HepG2 (cell line): ENCODE results near the gene LRRN4. TPM values are rescaled to one million over a fixed set of nuclear protein-coding genes. Genes with fewer than 3 reads are reported as not detected.

Experiments
- ATAC-seq: fragments of 200-7000 bp; cut with Tn5 transposase; 3 replicates; pipeline ENCODE4 v1.9.1; 2020; ENCODE audit warnings: mild to moderate bottlenecking, moderate library complexity
- BruUV-seq: library from RNA; stranded (reverse); fragments of 400-500 nt; replicated peaks from 2 replicates; lab custom pipeline; 2021; lab: Mats Ljungman, UMichigan
- CTCF ChIA-PET: fragments of 300-600 bp; formaldehyde crosslinking; extraction: SDS; loops from one replicate; lab custom pipeline; 2021; ENCODE audit warnings: low total read pairs, inconsistent platforms, low intra/inter-chr PET ratio; lab: Yijun Ruan, JAX
- POLR2A ChIA-PET: fragments of 350-600 bp; sonication (Branson Sonifier 250); formaldehyde crosslinking; loops from one replicate; lab custom pipeline; 2020; ENCODE audit warnings: antibody characterized with exemption, inconsistent platforms; lab: Yijun Ruan, JAX
- DNase-seq: peaks from one replicate; pipeline ENCODE4 v3.0.0-alpha.2; 2015; ENCODE audit warnings: low spot score
- FAIRE-seq: peaks from 3 replicates; lab custom pipeline; 2011; peaks lifted over from hg19 to GRCh38; lab: Jason Lieb, UNC
- H2AFZ ChIP-seq: one replicate; pipeline ENCODE4 v1.6.1; 2011; ENCODE audit warnings: low read length, inconsistent platforms
- H3K27ac ChIP-seq: fragments of 300-600 bp; 3 replicates; pipeline ENCODE4 v1.8.0; 2011; ENCODE audit warnings: mixed run types, mild to moderate bottlenecking, mixed read lengths, low read length, inconsistent platforms; ENCODE audit not compliant: insufficient read depth; ENCODE audit errors: extremely low read length
- H3K27me3 ChIP-seq, 2 experiments: fragments of 200-600 bp in 1 of 2; 2 replicates in 1 of 2; 3 replicates in 1 of 2; pipeline versions ENCODE4 v1.6.0 to v1.8.0; 2011; ENCODE audit warnings: low read length in 2 of 2, mild to moderate bottlenecking in 2 of 2, moderate library complexity in 2 of 2, inconsistent platforms in 1 of 2; ENCODE audit not compliant: insufficient read depth in 2 of 2, control insufficient read depth in 1 of 2
- H3K36me3 ChIP-seq, 2 experiments: fragments of 200-600 bp in 1 of 2; replicated peaks in 1 of 2; 2 replicates in 1 of 2; 3 replicates in 1 of 2; pipeline versions ENCODE4 v1.5.1 to v1.8.0; 2011; ENCODE audit warnings: low read length in 2 of 2, inconsistent platforms in 1 of 2; ENCODE audit not compliant: insufficient read depth in 2 of 2, control insufficient read depth in 1 of 2
- H3K4me1 ChIP-seq: 2 replicates; pipeline ENCODE4 v1.5.1; 2012; ENCODE audit warnings: low read length, inconsistent platforms; ENCODE audit not compliant: insufficient read depth
- H3K4me2 ChIP-seq: 2 replicates; pipeline ENCODE4 v1.6.0; 2011; ENCODE audit warnings: low read depth, low read length, inconsistent platforms
- H3K4me3 ChIP-seq, 3 experiments: fragments of 200-600 bp in 1 of 3; sonication (generic), shearing (Covaris generic) in 1 of 3; replicated peaks in 1 of 3; 2 replicates each; pipeline ENCODE4 v1.5.1; 2011 to 2016; ENCODE audit warnings: low read length in 3 of 3, inconsistent platforms in 2 of 3, low read depth in 2 of 3, mild to moderate bottlenecking in 2 of 3, control low read depth in 1 of 3, mixed read lengths in 1 of 3; ENCODE audit not compliant: insufficient read depth in 1 of 3
- H3K79me2 ChIP-seq: one replicate; pipeline ENCODE4 v1.6.1; 2011; ENCODE audit warnings: low read length, inconsistent platforms; ENCODE audit not compliant: insufficient read depth
- H3K9ac ChIP-seq: 2 replicates; pipeline ENCODE4 v1.6.0; 2011; ENCODE audit warnings: mild to moderate bottlenecking, low read depth, low read length, inconsistent platforms; ENCODE audit not compliant: insufficient read depth
- H3K9me3 ChIP-seq: 2 replicates; pipeline ENCODE4 v1.5.1; 2012; ENCODE audit warnings: mild to moderate bottlenecking, low read length
- H4K20me1 ChIP-seq: 2 replicates; pipeline ENCODE4 v1.6.0; 2011; ENCODE audit warnings: inconsistent platforms, mild to moderate bottlenecking, low read length, moderate library complexity; ENCODE audit not compliant: insufficient read depth
- AGO1 ChIP-seq: fragments of 200-400 bp; formaldehyde crosslinking; IDR thresholded peaks from 2 replicates; pipeline ENCODE4 v1.6.1; 2017; ENCODE audit warnings: mild to moderate bottlenecking, low read depth, low read length, moderate library complexity; ENCODE audit not compliant: poor library complexity, severe bottlenecking
- AGO2 ChIP-seq: fragments of 200-400 bp; formaldehyde crosslinking; optimal IDR thresholded peaks from 2 replicates; pipeline ENCODE3; 2017; ENCODE audit warnings: mild to moderate bottlenecking, low read depth, low read length, moderate library complexity
- ATAD3A ChIP-seq: sonication (generic); formaldehyde crosslinking; IDR thresholded peaks from 2 replicates; pipeline ENCODE4 v1.4.0; 2020; ENCODE audit warnings: missing genetic modification reagents
- ATM ChIP-seq: fragments of 450-650 bp; IDR thresholded peaks from 2 replicates; pipeline ENCODE4 v1.7.1; 2017; ENCODE audit warnings: mild to moderate bottlenecking, borderline replicate concordance
- RFXANK ChIP-seq: IDR thresholded peaks from 2 replicates; pipeline ENCODE4 v1.6.1; 2016
- ZBTB7A ChIP-seq: sonication (generic); formaldehyde crosslinking; IDR thresholded peaks from 2 replicates; pipeline ENCODE4 v1.8.0; 2022; ENCODE audit warnings: mild to moderate bottlenecking, missing genetic modification reagents
- ZMYM3 ChIP-seq: sonication (generic); formaldehyde crosslinking; IDR thresholded peaks from 2 replicates; pipeline ENCODE4 v1.5.1; 2020; ENCODE audit warnings: mild to moderate bottlenecking, missing genetic modification reagents
- ZNF543 ChIP-seq: sonication (generic); formaldehyde crosslinking; IDR thresholded peaks from 2 replicates; pipeline ENCODE4 v1.4.0; 2020; ENCODE audit warnings: mild to moderate bottlenecking, missing genetic modification reagents
- WGBS: methylation state at CpG from one replicate; pipeline ENCODE4 v1.1.6; 2017; ENCODE audit warnings: low lambda C conversion rate; 5-methylcytosine and 5-hydroxymethylcytosine counted together
- in situ Hi-C: cut with HindIII; loops from 2 replicates; pipeline ENCODE4 v1.10.0; 2017; ENCODE audit warnings: low pct_unique_long_range_greater_than_20kb; ENCODE audit not compliant: extremely low pct_ligation_motif_present
- intact Hi-C: fragments of 100-400 bp; cut with micrococcal nuclease; formaldehyde crosslinking; loops from one replicate; pipeline ENCODE4 v1.10.0; 2022; ENCODE audit not compliant: unreplicated experiment
- polyA plus RNA-seq, 8 experiments: library from polyadenylated mRNA; depleted of rRNA in 3 of 8; stranded (reverse) in 7 of 8; unstranded in 1 of 8; fragments of >200 nt; fragmentation: Illumina TruSeq in 4 of 8; extraction: Trizol in 4 of 8; gene quantifications; 2 replicates each; pipeline versions ENCODE4 v1.2.1 to v1.2.3, GENCODE V29; 2011 to 2016; ENCODE audit warnings: low read depth in 4 of 8, missing spikeins in 1 of 8, mixed read lengths in 1 of 8; ENCODE audit not compliant: insufficient read depth in 1 of 8
- total RNA-seq, 5 experiments: library from RNA; depleted of rRNA; stranded (reverse); fragments of >200 nt; fragmentation: Illumina TruSeq; extraction: Trizol; gene quantifications; 2 replicates each; pipeline ENCODE4 v1.2.3, GENCODE V29; 2016; ENCODE audit warnings: low read depth in 1 of 5
- TF ChIP-seq, protein P1 (sequence below): sonication (generic); formaldehyde crosslinking; IDR thresholded peaks from 2 replicates; pipeline ENCODE4 v1.4.0; 2020; ENCODE audit warnings: missing genetic modification reagents

The LRRN4 gene
- total and polyA plus RNA-seq, 2 of the 13 experiments (the other 11 are each of a cell fraction or from before 2014, with no cell fraction given) = 0.15 to 0.20 TPM

DNA sequence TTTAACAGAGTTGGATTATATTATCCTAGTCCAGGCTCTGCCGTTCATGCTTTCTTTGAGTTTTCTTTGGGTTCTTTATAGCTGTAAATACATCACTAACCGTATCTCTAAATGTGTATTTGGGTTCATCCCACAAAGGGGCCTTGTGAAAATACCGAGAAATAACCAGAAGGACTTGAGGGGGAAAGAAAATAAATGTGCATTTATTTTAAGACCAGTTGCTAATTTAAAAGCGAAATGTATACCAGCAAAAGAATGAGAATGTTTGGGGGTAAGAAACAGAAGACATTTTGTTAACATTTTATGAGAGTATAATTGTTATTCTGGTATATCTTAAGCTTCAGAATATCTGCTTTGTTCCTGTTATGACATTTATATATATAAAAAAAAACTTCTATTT, 38.9 kb downstream of the LRRN4 start:
- ATAC-seq (no peak), DNase-seq (no peak), FAIRE-seq (no peak)
- BruUV-seq = no TSS peak
- Histone ChIP-seq H4K20me1 (peaks cover 67% of the 10 kb centered on the region), H3K36me3 (peaks cover 39 to 88% of the 10 kb centered on the region in 2 experiments), H2AFZ (no peak overlapping the region), H3K9me3 (no peaks in the 10 kb centered on the region), H3K27ac (no peak overlapping the region), H3K9ac (no peak overlapping the region), H3K79me2 (peaks cover 96% of the 10 kb centered on the region), H3K27me3 (no peaks in the 10 kb centered on the region), H3K4me3 (no peak overlapping the region), H3K4me2 (no peak overlapping the region), H3K4me1 (peaks cover 36% of the 10 kb centered on the region)
- whole genome bisulfite sequencing = 97% methylated on average over 4 of the region's 4 CpGs
- intact Hi-C loops (no loop called here), in situ Hi-C loops (no loop called here)
- ChIA-PET POLR2A (no interaction called here), CTCF (no interaction called here)
- TF ChIP-seq ATM (no peak), AGO2 (peak; percentile 11)

DNA sequence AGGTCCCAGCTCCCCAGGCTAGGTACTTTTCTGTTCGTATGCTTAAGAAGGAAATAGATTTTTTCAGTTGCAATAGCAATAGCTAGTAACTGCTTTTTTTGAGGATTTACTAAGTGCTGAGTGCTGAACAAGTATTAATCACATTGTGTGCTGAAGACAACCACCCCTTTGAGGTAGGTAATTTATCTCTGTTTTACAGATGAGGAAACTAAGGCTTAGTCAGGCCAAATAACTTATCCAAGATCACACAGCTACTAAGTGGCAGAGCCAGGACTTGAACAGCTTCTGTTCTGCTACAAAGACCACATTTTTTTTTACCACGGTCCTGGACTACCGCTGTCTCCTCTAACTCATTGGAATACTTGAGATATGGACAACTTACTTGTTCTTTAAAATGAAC, 39.8 kb downstream of the LRRN4 start:
- peaks cover 39 to 85% of the 10 kb centered on the region in 2 experiments for H3K36me3 ChIP-seq
- TF ChIP-seq ZBTB7A (CRISPR knock-in tag) = no peak
- no peak for TF ChIP-seq AGO1
- TF ChIP-seq, protein P1, sequence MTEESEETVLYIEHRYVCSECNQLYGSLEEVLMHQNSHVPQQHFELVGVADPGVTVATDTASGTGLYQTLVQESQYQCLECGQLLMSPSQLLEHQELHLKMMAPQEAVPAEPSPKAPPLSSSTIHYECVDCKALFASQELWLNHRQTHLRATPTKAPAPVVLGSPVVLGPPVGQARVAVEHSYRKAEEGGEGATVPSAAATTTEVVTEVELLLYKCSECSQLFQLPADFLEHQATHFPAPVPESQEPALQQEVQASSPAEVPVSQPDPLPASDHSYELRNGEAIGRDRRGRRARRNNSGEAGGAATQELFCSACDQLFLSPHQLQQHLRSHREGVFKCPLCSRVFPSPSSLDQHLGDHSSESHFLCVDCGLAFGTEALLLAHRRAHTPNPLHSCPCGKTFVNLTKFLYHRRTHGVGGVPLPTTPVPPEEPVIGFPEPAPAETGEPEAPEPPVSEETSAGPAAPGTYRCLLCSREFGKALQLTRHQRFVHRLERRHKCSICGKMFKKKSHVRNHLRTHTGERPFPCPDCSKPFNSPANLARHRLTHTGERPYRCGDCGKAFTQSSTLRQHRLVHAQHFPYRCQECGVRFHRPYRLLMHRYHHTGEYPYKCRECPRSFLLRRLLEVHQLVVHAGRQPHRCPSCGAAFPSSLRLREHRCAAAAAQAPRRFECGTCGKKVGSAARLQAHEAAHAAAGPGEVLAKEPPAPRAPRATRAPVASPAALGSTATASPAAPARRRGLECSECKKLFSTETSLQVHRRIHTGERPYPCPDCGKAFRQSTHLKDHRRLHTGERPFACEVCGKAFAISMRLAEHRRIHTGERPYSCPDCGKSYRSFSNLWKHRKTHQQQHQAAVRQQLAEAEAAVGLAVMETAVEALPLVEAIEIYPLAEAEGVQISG (CRISPR knock-in tag) = no peak
- TF ChIP-seq ZNF543 (CRISPR knock-in tag) = no peak
- no peak for TF ChIP-seq ATAD3A (CRISPR knock-in tag)
- TF ChIP-seq ZMYM3 (CRISPR knock-in tag) = no peak
- TF ChIP-seq RFXANK (CRISPR knock-in tag) = no peak
- no peak overlapping the region for H3K27ac ChIP-seq
- H3K4me3 ChIP-seq = no peak overlapping the region
- peaks cover 41% of the 10 kb centered on the region for H3K4me1 ChIP-seq
- in situ Hi-C loops = no loop called here
- no peak for FAIRE-seq
- intact Hi-C loops = no loop called here
- no peak overlapping the region for H2AFZ ChIP-seq
- no peaks in the 10 kb centered on the region for H3K9me3 ChIP-seq
- no peak for DNase-seq
- no TSS peak for BruUV-seq
- H4K20me1 ChIP-seq = peaks cover 74% of the 10 kb centered on the region
- ATAC-seq = peak; percentile 26; the same call in 2 of the 3 replicates
- no peak overlapping the region for H3K9ac ChIP-seq
- no peaks in the 10 kb centered on the region for H3K27me3 ChIP-seq
- H3K79me2 ChIP-seq = peaks cover 95% of the 10 kb centered on the region
- CTCF ChIA-PET = no interaction called here
- WGBS = 94% methylated on average over 3 of the region's 3 CpGs
- POLR2A ChIA-PET = interaction anchor here (1.1 to 1.5 kb wide), 2 partner anchors 13 to 17 kb away, joined by 3 to 7 read pairs; no protein-coding TSS in a partner anchor
- H3K4me2 ChIP-seq = no peak overlapping the region
